Thyroid gland (tissue), 4 donors: ENCODE data around the gene MRRF. TPM values are rescaled to one million over a fixed set of nuclear protein-coding genes. Genes with fewer than 3 reads are reported as not detected.

Source experiments
- DNase-seq, 2 donors: peaks; one replicate each; pipeline ENCODE4 v3.0.0-alpha.2; 2019
- H3K27ac ChIP-seq, 3 donors: fragments of 200-600 bp; sonication (generic); 1 replicate in 2 of 3; 2 replicates in 1 of 3; pipeline ENCODE4 v1.5.1; 2016 to 2019; ENCODE audit warnings: mild to moderate bottlenecking in 1 of 3, moderate library complexity in 1 of 3
- H3K27me3 ChIP-seq: fragments of 200-600 bp; sonication (generic); one replicate; pipeline ENCODE4 v1.5.1; 2019
- H3K36me3 ChIP-seq, 2 donors: fragments of 200-600 bp; sonication (generic); one replicate each; pipeline ENCODE4 v1.5.1; 2016 to 2019
- H3K4me1 ChIP-seq, 2 donors: fragments of 200-600 bp; sonication (generic); one replicate each; pipeline ENCODE4 v1.5.1; 2017 to 2019
- H3K4me3 ChIP-seq, 3 donors: fragments of 200-600 bp; sonication (generic); replicated peaks in 1 of 3; 1 replicate in 2 of 3; 2 replicates in 1 of 3; pipeline ENCODE4 v1.5.1; 2016; ENCODE audit warnings: mild to moderate bottlenecking in 1 of 3
- H3K9me3 ChIP-seq: fragments of 200-600 bp; sonication (generic); one replicate; pipeline ENCODE4 v1.5.1; 2017
- POLR2A ChIP-seq, 2 donors: fragments of 450-650 bp; IDR thresholded peaks; one replicate each; pipeline ENCODE4 v1.6.1; 2017; ENCODE audit warnings: antibody characterized with exemption in 2 of 2, mild to moderate bottlenecking in 2 of 2, moderate library complexity in 1 of 2
- WGBS, 2 donors: methylation state at CpG; one replicate each; pipeline ENCODE4 v1.1.5; 2017; 5-methylcytosine and 5-hydroxymethylcytosine counted together
- intact Hi-C: fragments of 100-400 bp; cut with DNase I; formaldehyde crosslinking; loops from one replicate; pipeline ENCODE4 v1.15.1; 2023
- total RNA-seq, 4 donors: library from RNA; depleted of rRNA; stranded (reverse); fragments of >200 nt; gene quantifications; one replicate each; pipeline ENCODE4 v1.2.3, GENCODE V29; 2016
- TF ChIP-seq, protein P1 (sequence below), 6 experiments: fragments of 200-600 bp in 3 of 6; fragments of 450-650 bp in 3 of 6; sonication (generic) in 3 of 6; IDR thresholded peaks; one replicate each; pipeline ENCODE4 v1.5.1; 2016 to 2019; ENCODE audit warnings: antibody characterized with exemption in 6 of 6, mild to moderate bottlenecking in 2 of 6, inconsistent platforms in 1 of 6, moderate library complexity in 1 of 6

Gene MRRF
- total RNA-seq, 4 donors from 2014 or later: 40.9 to 56.0 (median 52.0) TPM

DNA sequence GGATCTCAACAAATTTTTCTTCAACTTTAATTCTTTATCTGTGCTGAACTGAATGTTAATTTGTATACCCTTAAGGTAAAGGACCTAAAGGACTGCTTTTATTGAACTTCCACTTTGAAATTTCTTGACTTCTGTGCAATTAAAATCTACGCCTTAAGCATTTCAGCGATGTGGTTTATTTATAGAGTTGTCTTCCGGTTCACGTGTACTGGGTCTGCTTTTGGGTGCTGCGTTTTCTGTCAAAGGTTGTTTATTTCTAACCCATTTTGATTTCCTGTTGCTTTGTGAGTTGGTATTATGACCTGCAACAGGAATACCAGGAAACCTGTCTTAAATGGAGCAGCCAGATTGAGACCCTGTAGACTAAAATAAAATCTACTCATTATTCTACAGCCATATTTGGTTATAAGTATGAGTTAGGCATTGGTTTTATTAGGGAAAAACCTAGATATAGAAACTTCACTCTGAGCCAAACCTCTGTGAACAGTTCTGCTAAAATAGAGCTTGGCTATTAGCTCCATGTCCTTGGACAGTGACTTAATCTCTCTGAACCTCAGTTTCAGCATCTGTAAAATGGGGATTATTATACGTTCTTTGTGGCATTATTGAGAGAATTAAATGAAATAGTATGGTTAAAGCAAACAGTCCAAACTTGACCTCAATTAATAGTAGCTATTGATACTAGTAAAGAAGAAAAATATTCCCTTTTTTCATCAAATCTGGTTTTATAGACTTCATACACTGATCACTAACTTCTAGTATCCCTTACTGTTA lies 3.5 kb downstream of the MRRF start:
- no peaks in the 10 kb centered on the region for H3K9me3 ChIP-seq
- no peaks in the 10 kb centered on the region for H3K27me3 ChIP-seq
- no peak overlapping the region for H3K27ac ChIP-seq
- H3K4me1 ChIP-seq: peaks cover 10 to 16% of the 10 kb centered on the region in 2 donors
- 87 to 89% methylated on average over 6 of the region's 6 CpGs for WGBS, 2 donors
- intact Hi-C loops: no loop called here
- H3K4me3 ChIP-seq: no peak overlapping the region
- no peak for DNase-seq
- TF ChIP-seq, protein P1, sequence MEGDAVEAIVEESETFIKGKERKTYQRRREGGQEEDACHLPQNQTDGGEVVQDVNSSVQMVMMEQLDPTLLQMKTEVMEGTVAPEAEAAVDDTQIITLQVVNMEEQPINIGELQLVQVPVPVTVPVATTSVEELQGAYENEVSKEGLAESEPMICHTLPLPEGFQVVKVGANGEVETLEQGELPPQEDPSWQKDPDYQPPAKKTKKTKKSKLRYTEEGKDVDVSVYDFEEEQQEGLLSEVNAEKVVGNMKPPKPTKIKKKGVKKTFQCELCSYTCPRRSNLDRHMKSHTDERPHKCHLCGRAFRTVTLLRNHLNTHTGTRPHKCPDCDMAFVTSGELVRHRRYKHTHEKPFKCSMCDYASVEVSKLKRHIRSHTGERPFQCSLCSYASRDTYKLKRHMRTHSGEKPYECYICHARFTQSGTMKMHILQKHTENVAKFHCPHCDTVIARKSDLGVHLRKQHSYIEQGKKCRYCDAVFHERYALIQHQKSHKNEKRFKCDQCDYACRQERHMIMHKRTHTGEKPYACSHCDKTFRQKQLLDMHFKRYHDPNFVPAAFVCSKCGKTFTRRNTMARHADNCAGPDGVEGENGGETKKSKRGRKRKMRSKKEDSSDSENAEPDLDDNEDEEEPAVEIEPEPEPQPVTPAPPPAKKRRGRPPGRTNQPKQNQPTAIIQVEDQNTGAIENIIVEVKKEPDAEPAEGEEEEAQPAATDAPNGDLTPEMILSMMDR (IDR thresholded peaks at IDR 0.05): no peak
- TF ChIP-seq POLR2A (IDR thresholded peaks at IDR 0.05): no peak
- peaks cover 0 to 2% of the 10 kb centered on the region in 2 donors for H3K36me3 ChIP-seq

DNA sequence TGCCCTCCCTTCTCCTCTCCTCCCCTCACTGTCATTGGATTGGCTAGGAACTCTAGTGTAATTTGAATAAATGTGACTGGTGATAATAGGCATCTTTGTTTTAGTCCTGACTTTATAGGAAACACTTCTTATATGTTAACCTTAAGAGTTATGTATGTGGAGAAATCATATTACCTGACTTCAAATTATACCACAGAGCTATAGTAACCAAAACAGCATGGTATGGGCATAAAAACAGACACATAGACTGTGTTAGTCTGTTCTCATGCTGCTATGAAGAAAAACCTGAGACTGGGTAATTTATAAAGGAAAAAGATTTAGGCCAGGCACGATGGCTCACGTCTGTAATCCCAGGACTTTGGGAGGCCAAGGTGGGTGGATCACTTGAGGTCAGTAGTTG lies 9.4 kb downstream of the MRRF start:
- peaks cover 0 to 2% of the 10 kb centered on the region in 2 donors for H3K36me3 ChIP-seq
- 87 to 96% methylated on average over 2 of the region's 2 CpGs for WGBS, 2 donors
- no peaks in the 10 kb centered on the region for H3K4me1 ChIP-seq
- no peak for DNase-seq
- no peak overlapping the region for H3K4me3 ChIP-seq
- H3K27me3 ChIP-seq: no peaks in the 10 kb centered on the region
- no peaks in the 10 kb centered on the region for H3K9me3 ChIP-seq
- TF ChIP-seq, protein P1 (IDR thresholded peaks at IDR 0.05): no peak
- TF ChIP-seq POLR2A (IDR thresholded peaks at IDR 0.05): no peak
- H3K27ac ChIP-seq: no peak overlapping the region
- intact Hi-C loops: no loop called here

DNA sequence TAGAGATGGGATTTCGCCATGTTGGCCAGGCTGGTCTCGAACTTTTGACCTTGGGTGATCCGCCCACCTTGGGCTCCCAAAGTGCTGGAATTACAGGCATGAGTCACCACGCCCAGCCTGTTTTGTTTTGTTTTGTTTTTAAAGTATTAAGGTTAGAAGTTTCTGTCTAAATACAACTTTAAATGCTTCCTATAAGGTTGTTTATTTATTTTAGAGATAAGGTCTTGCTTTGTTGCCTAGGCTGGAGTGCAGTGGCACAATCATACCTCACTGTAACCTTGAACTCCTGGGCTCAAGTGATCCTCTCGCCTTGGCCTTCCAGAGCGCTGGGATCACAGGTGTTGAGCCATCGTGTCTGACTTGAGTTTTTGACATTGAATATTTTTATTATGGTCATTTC lies 11.4 kb downstream of the MRRF start:
- 94 to 96% methylated on average over 7 of the region's 7 CpGs for WGBS, 2 donors
- intact Hi-C loops: no loop called here
- Histone ChIP-seq H3K4me3 (no peak overlapping the region), H3K36me3 (no peaks in the 10 kb centered on the region), H3K9me3 (no peaks in the 10 kb centered on the region), H3K4me1 (no peaks in the 10 kb centered on the region), H3K27me3 (no peaks in the 10 kb centered on the region), H3K27ac (no peak overlapping the region)
- TF ChIP-seq, protein P1 (IDR thresholded peaks at IDR 0.05): no peak
- TF ChIP-seq POLR2A (IDR thresholded peaks at IDR 0.05): no peak
- DNase-seq: no peak

DNA sequence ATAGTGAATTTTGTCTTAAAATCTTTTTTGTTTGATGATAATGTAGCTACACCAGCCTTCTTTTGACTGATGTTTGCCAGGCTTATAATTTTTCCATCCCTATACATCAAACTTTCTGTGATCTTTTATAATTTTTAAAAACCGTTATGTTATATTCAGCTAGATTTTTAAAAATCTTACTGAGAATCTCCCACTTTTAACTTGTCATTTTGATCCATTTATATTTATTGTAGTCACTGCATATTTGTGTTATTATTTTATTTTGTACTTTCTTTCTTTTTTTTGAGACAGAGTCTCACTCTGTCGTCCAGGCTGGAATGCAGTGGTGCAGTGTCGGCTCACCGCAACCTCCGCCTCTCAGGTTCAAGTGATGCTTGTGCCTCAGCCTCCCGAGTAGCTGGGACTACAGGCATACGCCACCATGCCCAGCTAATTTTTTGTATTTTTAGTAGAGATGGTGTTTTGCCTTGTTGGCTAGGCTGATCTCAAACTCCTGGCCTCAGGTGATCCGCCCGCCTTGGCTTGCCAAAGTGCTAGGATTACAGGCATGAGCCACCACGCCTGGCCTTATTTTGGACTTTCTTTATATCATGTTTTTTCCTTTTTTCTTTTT lies 12.7 kb downstream of the MRRF start:
- Histone ChIP-seq H3K27ac (no peak overlapping the region), H3K9me3 (no peaks in the 10 kb centered on the region), H3K27me3 (no peaks in the 10 kb centered on the region), H3K4me3 (no peak overlapping the region), H3K4me1 (no peaks in the 10 kb centered on the region), H3K36me3 (no peaks in the 10 kb centered on the region)
- TF ChIP-seq, protein P1 (IDR thresholded peaks at IDR 0.05): no peak
- TF ChIP-seq POLR2A (IDR thresholded peaks at IDR 0.05): no peak
- no peak for DNase-seq
- intact Hi-C loops: no loop called here
- WGBS, 2 donors: 98 to 99% methylated on average over 10 of the region's 10 CpGs

DNA sequence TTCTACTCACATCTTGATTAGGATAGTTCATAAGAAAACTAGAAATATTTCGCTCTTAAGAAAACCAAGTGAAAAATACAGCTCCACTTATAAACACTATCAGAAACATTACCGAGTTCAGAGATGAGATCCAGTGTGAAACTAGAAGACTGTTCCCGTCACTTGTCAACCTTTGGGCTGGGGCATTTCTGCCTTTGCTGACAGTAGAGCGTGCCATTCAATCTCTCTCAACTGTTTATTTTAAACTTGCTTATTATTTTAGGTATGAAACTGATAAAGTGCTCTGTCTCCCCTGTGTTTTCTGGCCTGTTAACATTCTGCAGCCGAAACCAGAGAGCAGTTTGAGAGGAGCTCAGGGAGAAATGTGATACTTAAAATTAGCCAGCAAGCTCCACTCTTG lies 16.7 kb downstream of the MRRF start:
- H3K27me3 ChIP-seq: no peaks in the 10 kb centered on the region
- intact Hi-C loops: no loop called here
- TF ChIP-seq, protein P1 (IDR thresholded peaks at IDR 0.05): no peak
- TF ChIP-seq POLR2A (IDR thresholded peaks at IDR 0.05): no peak
- 87 to 89% methylated on average over 5 of the region's 5 CpGs for WGBS, 2 donors
- no peaks in the 10 kb centered on the region for H3K4me1 ChIP-seq
- H3K36me3 ChIP-seq: peaks cover 11 to 14% of the 10 kb centered on the region in 2 donors
- no peaks in the 10 kb centered on the region for H3K9me3 ChIP-seq
- H3K27ac ChIP-seq: no peak overlapping the region
- no peak overlapping the region for H3K4me3 ChIP-seq
- no peak for DNase-seq
